ENCODE measurements around the gene CDK11A.

DNA sequence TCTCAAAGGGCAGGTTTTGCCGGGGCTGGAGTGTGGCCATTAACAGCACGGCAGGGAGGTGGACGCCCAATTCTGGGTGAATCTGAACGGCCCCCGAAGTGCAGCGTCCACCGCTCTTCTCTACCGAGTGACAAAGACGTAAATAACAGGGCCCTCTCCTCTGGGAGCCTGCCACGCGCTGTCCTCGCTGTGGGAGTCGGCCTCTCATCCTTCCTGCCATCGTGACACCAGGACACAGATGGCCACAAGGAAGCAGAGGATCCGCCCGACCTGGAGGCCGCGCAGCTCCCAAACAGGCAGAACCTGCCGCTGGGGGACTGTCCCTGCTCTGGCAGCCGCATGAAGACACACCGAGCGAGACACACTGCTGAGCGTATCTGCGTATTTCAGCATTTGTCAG, 53.3 kb downstream of the CDK11A start:
- no peak for TF ChIP-seq CTCF (conservative IDR thresholded peaks at IDR 0.05; ENCODE audit: low read length)
- TF ChIP-seq EZH2phosphoT487 (IDR thresholded peaks at IDR 0.05; ENCODE audit: borderline replicate concordance, low read depth, low read length), result no peak
